Progenitor cell of endocrine pancreas (in vitro differentiated cells): ENCODE results near the gene TPCN1. TPM values are rescaled to one million over a fixed set of nuclear protein-coding genes. Genes with fewer than 3 reads are reported as not detected.
A peak's percentile ranks its signal among the peaks of the same experiment; 100 is the strongest.

Experiments
- DNase-seq: peaks from one replicate; pipeline ENCODE4 v3.0.0; 2021; ENCODE audit warnings: low spot score; ENCODE audit not compliant: unreplicated experiment
- H3K27ac Mint-ChIP-seq: 2 replicates; pipeline ENCODE4 v1.8.0; 2021; ENCODE audit warnings: mild to moderate bottlenecking, moderate library complexity, mixed read lengths
- H3K27me3 Mint-ChIP-seq: 2 replicates; pipeline ENCODE4 v1.8.0; 2021; ENCODE audit warnings: mixed read lengths
- H3K36me3 Mint-ChIP-seq: 2 replicates; pipeline ENCODE4 v1.8.0; 2022; ENCODE audit warnings: mixed read lengths; ENCODE audit not compliant: insufficient read depth
- H3K4me1 Mint-ChIP-seq: 2 replicates; pipeline ENCODE4 v1.8.0; 2021; ENCODE audit warnings: low read depth, mixed read lengths
- H3K4me3 Mint-ChIP-seq: 2 replicates; pipeline ENCODE4 v1.8.0; 2021; ENCODE audit warnings: low read depth, mild to moderate bottlenecking, moderate library complexity, mixed read lengths
- H3K9me3 Mint-ChIP-seq: 2 replicates; pipeline ENCODE4 v1.8.0; 2021; ENCODE audit warnings: low read depth, mixed read lengths
- CTCF ChIP-seq: fragments of 200-600 bp; sonication (generic); IDR thresholded peaks from one replicate; pipeline ENCODE4 v1.5.0; 2021; ENCODE audit warnings: antibody characterized with exemption, mild to moderate bottlenecking; ENCODE audit not compliant: unreplicated experiment
- total RNA-seq: library from RNA; stranded (reverse); gene quantifications from 2 replicates; pipeline ENCODE4 v1.2.1, GENCODE V29; 2021

Gene TPCN1
- total RNA-seq, 1 donor from 2014 or later: 34.1 TPM

- H3K36me3 Mint-ChIP-seq: peaks cover 18% of the 10 kb centered on the region
- no peak for DNase-seq
- no peaks in the 10 kb centered on the region for H3K27me3 Mint-ChIP-seq
- peak overlapping the region; percentile 87 for H3K4me3 Mint-ChIP-seq
- H3K4me1 Mint-ChIP-seq: peaks cover 13% of the 10 kb centered on the region
- TF ChIP-seq CTCF: no peak
- H3K9me3 Mint-ChIP-seq: no peaks in the 10 kb centered on the region
- H3K27ac Mint-ChIP-seq: peak overlapping the region; percentile 91
Observed at GRCh38 chr12:113184098-113184899, 37.0 kb upstream of the TPCN1 start.

GRCh38 chr12:113184900-113185179, 36.4 kb upstream of the TPCN1 start:
- H3K4me1 Mint-ChIP-seq: peaks cover 13% of the 10 kb centered on the region
- TF ChIP-seq CTCF: no peak
- H3K4me3 Mint-ChIP-seq: peak overlapping the region; percentile 87
- no peaks in the 10 kb centered on the region for H3K27me3 Mint-ChIP-seq
- peaks cover 16% of the 10 kb centered on the region for H3K36me3 Mint-ChIP-seq
- H3K27ac Mint-ChIP-seq: peak overlapping the region; percentile 91
- no peaks in the 10 kb centered on the region for H3K9me3 Mint-ChIP-seq
- DNase-seq: peak; percentile 69

GRCh38 chr12:113185180-113186032, 35.9 kb upstream of the TPCN1 start, which contains the start of the genes DDX54 and RITA1:
DDX54 (minus strand) TSS chr12:113185478; CDS start chr12:113185451, 27 bp downstream.
RITA1 (plus strand) TSS chr12:113185721; CDS start chr12:113186747, 1,026 bp downstream.
- H3K36me3 Mint-ChIP-seq: peaks cover 12% of the 10 kb centered on the region
- peaks cover 13% of the 10 kb centered on the region for H3K4me1 Mint-ChIP-seq
- peak within 1 kb of the TSS; percentile 87 for H3K4me3 Mint-ChIP-seq
- H3K9me3 Mint-ChIP-seq: no peaks in the 10 kb centered on the region
- TF ChIP-seq CTCF: no peak
- peak within 1 kb of the TSS; percentile 91 for H3K27ac Mint-ChIP-seq
- no peaks in the 10 kb centered on the region for H3K27me3 Mint-ChIP-seq
- peak; percentile 84 for DNase-seq

GRCh38 chr12:113186033-113186365, 35.3 kb upstream of the TPCN1 start:
- peak overlapping the region; percentile 87 for H3K4me3 Mint-ChIP-seq
- DNase-seq: no peak
- H3K27me3 Mint-ChIP-seq: no peaks in the 10 kb centered on the region
- H3K4me1 Mint-ChIP-seq: peaks cover 13% of the 10 kb centered on the region
- no peaks in the 10 kb centered on the region for H3K9me3 Mint-ChIP-seq
- TF ChIP-seq CTCF: no peak
- peaks cover 14% of the 10 kb centered on the region for H3K36me3 Mint-ChIP-seq
- peak overlapping the region; percentile 73 for H3K27ac Mint-ChIP-seq

- TF ChIP-seq CTCF: no peak
Observed at GRCh38 chr12:113186666-113187325, 34.5 kb upstream of the TPCN1 start.

More at GRCh38 chr12:113186666-113187325, 34.5 kb upstream of the TPCN1 start:
- Mint-ChIP-seq H3K4me3 (peak overlapping the region; percentile 87), H3K4me1 (peaks cover 13% of the 10 kb centered on the region), H3K27ac (no peak overlapping the region), H3K36me3 (peaks cover 14% of the 10 kb centered on the region), H3K9me3 (no peaks in the 10 kb centered on the region), H3K27me3 (no peaks in the 10 kb centered on the region)
- no peak for DNase-seq
